Measurements from ENCODE around the gene UBE2D4. TPM values are rescaled to one million over a fixed set of nuclear protein-coding genes. Genes with fewer than 3 reads are reported as not detected.

UBE2D4 gene
- total RNA-seq = 1 to 10 TPM; 5.3 to 6.8 TPM

GRCh38 chr7:43925984-43926797 lies at the start of gene UBE2D4:
Gene UBE2D4, plus strand, starts transcription at chr7:43926436. Its CDS starts 97 bp downstream, at chr7:43926533.
- H3K27me3 Mint-ChIP-seq = no peaks in the 10 kb centered on the region
- peak; percentile 89 for DNase-seq
- H3K9me3 Mint-ChIP-seq = no peaks in the 10 kb centered on the region
- H3K4me1 Mint-ChIP-seq = peaks cover 33% of the 10 kb centered on the region
- H3K4me3 Mint-ChIP-seq = peak within 1 kb of the TSS; percentile 84
- peaks cover 10% of the 10 kb centered on the region for H3K36me3 Mint-ChIP-seq (ENCODE audit: low read depth)
- ChIA-PET POLR2A (interaction anchor here (0.9 to 1.5 kb wide), 6 partner anchors 9 to 57 kb away, joined by 3 to 10 read pairs (median 4); partner anchors contain the start of genes MRPS24 and URGCP), CTCF (no interaction called here)
- peak within 1 kb of the TSS; percentile 88 for H3K27ac Mint-ChIP-seq

GRCh38 chr7:43876976-43877745 lies 49.1 kb upstream of the UBE2D4 start:
- POLR2A ChIA-PET = interaction anchor here (0.9 kb wide), 1 partner anchor 49 kb away, joined by 3 read pairs; the partner anchor contains the start of gene UBE2D4
- DNase-seq = no peak
- H3K9me3 Mint-ChIP-seq = no peaks in the 10 kb centered on the region
- H3K4me3 Mint-ChIP-seq = no peak overlapping the region
- CTCF ChIA-PET = no interaction called here
- H3K27me3 Mint-ChIP-seq = no peaks in the 10 kb centered on the region
- peaks cover 61% of the 10 kb centered on the region for H3K36me3 Mint-ChIP-seq (ENCODE audit: low read depth)
- no peaks in the 10 kb centered on the region for H3K4me1 Mint-ChIP-seq
- H3K27ac Mint-ChIP-seq = no peak overlapping the region

GRCh38 chr7:43877968-43878864 lies 48.0 kb upstream of the UBE2D4 start:
- ChIA-PET POLR2A (interaction anchor here (1.1 kb wide), 1 partner anchor 9 kb away, joined by 3 read pairs; the partner anchor contains the start of gene MRPS24), CTCF (interaction anchor here (1.3 kb wide), 1 partner anchor 40 kb away, joined by 3 read pairs; no protein-coding TSS in a partner anchor)
- no peak for DNase-seq
- Mint-ChIP-seq H3K36me3 (ENCODE audit: low read depth) (peaks cover 59% of the 10 kb centered on the region), H3K9me3 (no peaks in the 10 kb centered on the region), H3K27me3 (no peaks in the 10 kb centered on the region), H3K4me3 (no peak overlapping the region), H3K4me1 (no peaks in the 10 kb centered on the region), H3K27ac (no peak overlapping the region)

DNA sequence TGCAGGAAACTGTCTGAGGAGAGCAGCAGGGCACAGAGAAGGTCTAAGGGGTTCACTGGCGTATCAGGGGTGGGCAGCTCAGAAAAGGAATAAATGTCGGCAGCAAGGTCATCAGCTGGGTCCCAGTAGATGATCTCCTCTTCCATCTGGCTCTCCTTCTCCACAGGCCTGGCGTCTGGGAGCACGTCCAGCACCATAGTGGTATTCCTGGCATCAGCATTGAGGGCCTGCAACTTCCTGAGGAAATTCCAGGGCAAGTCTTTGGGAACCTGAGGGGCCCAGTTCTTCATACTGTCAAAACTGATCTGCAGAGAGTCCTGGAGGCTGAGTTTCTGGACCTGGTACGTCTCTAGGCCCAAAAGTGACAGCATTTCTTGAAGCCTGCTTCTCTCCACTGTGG lies 47.4 kb upstream of the UBE2D4 start:
- no peaks in the 10 kb centered on the region for H3K27me3 Mint-ChIP-seq
- no peak for DNase-seq
- no peak overlapping the region for H3K27ac Mint-ChIP-seq
- no peak overlapping the region for H3K4me3 Mint-ChIP-seq
- H3K9me3 Mint-ChIP-seq = no peaks in the 10 kb centered on the region
- H3K36me3 Mint-ChIP-seq (ENCODE audit: low read depth) = peaks cover 59% of the 10 kb centered on the region
- ChIA-PET POLR2A (interaction anchor here (1.1 kb wide), 1 partner anchor 9 kb away, joined by 3 read pairs; the partner anchor contains the start of gene MRPS24), CTCF (interaction anchor here (1.3 kb wide), 1 partner anchor 41 kb away, joined by 3 read pairs; no protein-coding TSS in a partner anchor)
- no peaks in the 10 kb centered on the region for H3K4me1 Mint-ChIP-seq

DNA sequence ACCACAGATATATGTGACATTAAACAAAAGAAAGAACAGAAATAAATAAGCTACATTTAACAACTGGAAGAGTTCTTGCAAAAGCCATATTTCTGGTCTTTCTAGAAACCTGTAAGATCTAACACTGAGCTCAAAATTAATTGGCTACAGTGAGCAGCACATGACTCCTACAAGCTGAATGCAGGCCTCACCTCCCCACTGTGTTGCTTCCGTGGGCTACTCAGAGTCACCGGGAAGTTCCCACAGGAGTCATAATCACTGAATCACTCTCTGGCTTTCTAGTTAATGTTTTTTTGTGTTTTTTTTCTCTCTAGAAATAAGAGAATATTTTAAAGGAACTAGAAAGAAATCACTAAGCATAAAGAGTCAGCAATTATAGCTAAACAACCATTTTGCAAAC lies 46.8 kb upstream of the UBE2D4 start:
- ChIA-PET POLR2A (no interaction called here), CTCF (interaction anchor here (1.0 kb wide), 1 partner anchor 10 kb away, joined by 3 read pairs; the partner anchor contains the start of gene MRPS24)
- Mint-ChIP-seq H3K4me3 (no peak overlapping the region), H3K27ac (no peak overlapping the region), H3K9me3 (no peaks in the 10 kb centered on the region), H3K27me3 (no peaks in the 10 kb centered on the region), H3K36me3 (ENCODE audit: low read depth) (peaks cover 63% of the 10 kb centered on the region), H3K4me1 (peaks cover 2% of the 10 kb centered on the region)
- no peak for DNase-seq

DNA sequence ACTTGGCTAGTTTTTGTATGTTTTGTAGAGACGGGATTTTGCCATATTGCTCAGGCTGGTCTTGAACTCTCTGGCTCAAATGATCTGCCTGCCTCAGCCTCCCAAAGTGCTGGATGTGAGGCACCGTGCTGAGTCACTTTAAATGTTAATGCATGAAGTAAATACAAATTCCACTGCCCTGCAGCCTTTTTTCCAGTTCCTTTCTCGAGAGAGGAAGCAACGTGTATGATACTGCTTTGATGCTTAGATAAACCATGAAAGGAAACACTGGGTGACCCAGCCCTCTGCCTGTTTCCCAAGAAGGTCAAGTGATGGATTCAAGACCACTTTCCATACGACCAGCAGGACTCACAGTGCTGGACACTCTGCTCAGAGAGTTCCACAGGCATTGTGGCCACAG lies 45.6 kb upstream of the UBE2D4 start:
- H3K27ac Mint-ChIP-seq = no peak overlapping the region
- ChIA-PET POLR2A (no interaction called here), CTCF (no interaction called here)
- H3K27me3 Mint-ChIP-seq = no peaks in the 10 kb centered on the region
- DNase-seq = no peak
- peaks cover 2% of the 10 kb centered on the region for H3K4me1 Mint-ChIP-seq
- H3K4me3 Mint-ChIP-seq = no peak overlapping the region
- peaks cover 63% of the 10 kb centered on the region for H3K36me3 Mint-ChIP-seq (ENCODE audit: low read depth)
- no peaks in the 10 kb centered on the region for H3K9me3 Mint-ChIP-seq

- no peak for DNase-seq
- H3K9me3 Mint-ChIP-seq = no peaks in the 10 kb centered on the region
- no peak overlapping the region for H3K4me3 Mint-ChIP-seq
- ChIA-PET CTCF (interaction anchor here (1.5 kb wide), 1 partner anchor 184 kb away, joined by 3 read pairs; no protein-coding TSS in a partner anchor), POLR2A (interaction anchor here (0.6 to 1.5 kb wide), 2 partner anchors 15 to 159 kb away, joined by 3 to 4 read pairs; partner anchors contain the start of gene MRPS24)
- H3K4me1 Mint-ChIP-seq = peaks cover 9% of the 10 kb centered on the region
- no peaks in the 10 kb centered on the region for H3K27me3 Mint-ChIP-seq
- peaks cover 32% of the 10 kb centered on the region for H3K36me3 Mint-ChIP-seq (ENCODE audit: low read depth)
- H3K27ac Mint-ChIP-seq = no peak overlapping the region
Measured at GRCh38 chr7:43884209-43884608, 42.0 kb upstream of the UBE2D4 start.

DNA sequence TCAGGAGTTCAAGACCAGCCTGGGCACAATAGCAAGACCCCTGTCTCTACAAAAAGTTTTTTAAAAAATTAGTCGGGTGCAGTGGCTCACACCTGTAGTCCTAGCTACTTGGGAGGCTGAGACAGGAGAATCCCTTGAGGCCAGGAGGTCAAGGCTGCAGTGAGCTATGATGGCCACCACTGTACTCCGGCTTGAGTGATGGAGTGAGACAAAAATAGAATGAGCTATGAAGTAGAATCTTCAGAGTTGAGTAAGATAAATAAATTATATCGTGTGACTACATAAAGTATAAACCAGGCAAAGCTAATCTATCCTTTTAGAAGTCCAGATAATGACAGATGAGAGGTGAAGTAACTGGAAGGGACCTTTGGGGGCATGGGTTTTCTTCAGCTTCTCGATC lies 41.6 kb upstream of the UBE2D4 start:
- Mint-ChIP-seq H3K27ac (no peak overlapping the region), H3K4me1 (peaks cover 13% of the 10 kb centered on the region), H3K9me3 (no peaks in the 10 kb centered on the region), H3K36me3 (ENCODE audit: low read depth) (peaks cover 30% of the 10 kb centered on the region), H3K4me3 (no peak overlapping the region), H3K27me3 (no peaks in the 10 kb centered on the region)
- ChIA-PET POLR2A (interaction anchor here (0.6 to 1.5 kb wide), 2 partner anchors 15 to 159 kb away, joined by 3 to 4 read pairs; partner anchors contain the start of gene MRPS24), CTCF (interaction anchor here (1.5 kb wide), 1 partner anchor 185 kb away, joined by 3 read pairs; no protein-coding TSS in a partner anchor)
- DNase-seq = no peak

GRCh38 chr7:43888993-43889945 lies 37.0 kb upstream of the UBE2D4 start:
- Mint-ChIP-seq H3K27me3 (no peaks in the 10 kb centered on the region), H3K4me3 (no peak overlapping the region), H3K4me1 (peaks cover 31% of the 10 kb centered on the region), H3K27ac (no peak overlapping the region), H3K9me3 (no peaks in the 10 kb centered on the region), H3K36me3 (ENCODE audit: low read depth) (peaks cover 10% of the 10 kb centered on the region)
- DNase-seq = no peak
- CTCF ChIA-PET = no interaction called here
- POLR2A ChIA-PET = no interaction called here

DNA sequence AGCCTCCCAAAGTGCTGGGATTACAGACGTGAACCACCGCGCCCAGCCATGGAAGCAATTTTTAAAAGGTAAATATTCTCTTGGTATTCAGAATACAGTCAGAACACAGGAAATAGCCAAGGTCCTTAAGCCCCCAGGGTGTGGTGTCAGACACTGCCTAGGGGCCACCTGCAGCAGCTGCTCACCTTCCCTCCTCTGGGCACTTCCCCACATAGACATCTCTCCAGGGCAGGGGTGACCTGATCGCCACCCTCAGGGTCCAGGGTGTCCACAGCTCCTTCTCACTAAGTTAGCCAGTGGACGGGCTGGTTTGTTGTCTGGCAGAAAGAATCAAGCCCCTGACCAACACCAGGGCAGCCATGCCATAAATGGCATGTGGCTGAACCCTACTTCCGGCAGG lies 35.8 kb upstream of the UBE2D4 start:
- Mint-ChIP-seq H3K36me3 (ENCODE audit: low read depth) (peaks cover 13% of the 10 kb centered on the region), H3K27ac (no peak overlapping the region), H3K9me3 (no peaks in the 10 kb centered on the region), H3K4me1 (peaks cover 32% of the 10 kb centered on the region), H3K4me3 (no peak overlapping the region), H3K27me3 (no peaks in the 10 kb centered on the region)
- ChIA-PET CTCF (no interaction called here), POLR2A (no interaction called here)
- DNase-seq = no peak

GRCh38 chr7:43891069-43891955 lies 34.9 kb upstream of the UBE2D4 start:
- Mint-ChIP-seq H3K4me3 (no peak overlapping the region), H3K36me3 (ENCODE audit: low read depth) (peaks cover 10% of the 10 kb centered on the region), H3K27ac (no peak overlapping the region), H3K9me3 (no peaks in the 10 kb centered on the region), H3K4me1 (peaks cover 32% of the 10 kb centered on the region), H3K27me3 (no peaks in the 10 kb centered on the region)
- POLR2A ChIA-PET = interaction anchor here (0.9 kb wide), 1 partner anchor 30 kb away, joined by 3 read pairs; no protein-coding TSS in a partner anchor
- DNase-seq = no peak
- CTCF ChIA-PET = no interaction called here
